Measurements from ENCODE around the gene TMEM208. TPM values are rescaled to one million over a fixed set of nuclear protein-coding genes. Genes with fewer than 3 reads are reported as not detected.

TMEM208 gene
- total RNA-seq, 4 donors from 2014 or later: 28.0 to 47.6 (median 41.2) TPM

DNA sequence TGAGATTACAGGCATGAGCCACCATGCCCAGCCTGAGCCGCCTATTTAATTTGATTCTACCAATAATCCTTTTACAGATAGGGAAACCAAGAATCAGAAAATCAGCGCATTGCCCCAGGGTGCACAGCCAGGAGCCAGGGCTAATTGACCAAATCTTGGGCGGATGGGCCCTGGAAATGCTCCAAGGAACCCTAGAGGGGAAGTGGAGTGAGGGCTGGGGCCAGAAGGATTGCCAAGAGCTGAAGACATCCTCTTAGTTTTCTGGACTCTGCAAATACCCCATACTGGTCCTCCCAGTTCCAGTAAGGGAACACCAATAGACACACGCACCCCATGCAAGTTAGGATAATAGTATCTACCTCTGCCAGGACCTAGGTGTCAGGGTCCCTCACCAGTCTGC lies 16.6 kb downstream of the TMEM208 start:
- no peaks in the 10 kb centered on the region for H3K27me3 ChIP-seq
- H3K4me1 ChIP-seq: peaks cover 0 to 69% (median 48%) of the 10 kb centered on the region in 4 donors
- peak overlapping the region in 3 of 4 donors; percentile 73 to 95 (median 86) for H3K27ac ChIP-seq
- peaks cover 0 to 15% (median 0%) of the 10 kb centered on the region in 3 donors for H3K36me3 ChIP-seq
- TF ChIP-seq, protein P1, sequence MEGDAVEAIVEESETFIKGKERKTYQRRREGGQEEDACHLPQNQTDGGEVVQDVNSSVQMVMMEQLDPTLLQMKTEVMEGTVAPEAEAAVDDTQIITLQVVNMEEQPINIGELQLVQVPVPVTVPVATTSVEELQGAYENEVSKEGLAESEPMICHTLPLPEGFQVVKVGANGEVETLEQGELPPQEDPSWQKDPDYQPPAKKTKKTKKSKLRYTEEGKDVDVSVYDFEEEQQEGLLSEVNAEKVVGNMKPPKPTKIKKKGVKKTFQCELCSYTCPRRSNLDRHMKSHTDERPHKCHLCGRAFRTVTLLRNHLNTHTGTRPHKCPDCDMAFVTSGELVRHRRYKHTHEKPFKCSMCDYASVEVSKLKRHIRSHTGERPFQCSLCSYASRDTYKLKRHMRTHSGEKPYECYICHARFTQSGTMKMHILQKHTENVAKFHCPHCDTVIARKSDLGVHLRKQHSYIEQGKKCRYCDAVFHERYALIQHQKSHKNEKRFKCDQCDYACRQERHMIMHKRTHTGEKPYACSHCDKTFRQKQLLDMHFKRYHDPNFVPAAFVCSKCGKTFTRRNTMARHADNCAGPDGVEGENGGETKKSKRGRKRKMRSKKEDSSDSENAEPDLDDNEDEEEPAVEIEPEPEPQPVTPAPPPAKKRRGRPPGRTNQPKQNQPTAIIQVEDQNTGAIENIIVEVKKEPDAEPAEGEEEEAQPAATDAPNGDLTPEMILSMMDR (IDR thresholded peaks at IDR 0.05): no peak
- TF ChIP-seq EP300 (IDR thresholded peaks at IDR 0.05): no peak
- TF ChIP-seq POLR2A (IDR thresholded peaks at IDR 0.05): no peak
- DNase-seq (ENCODE audit: low spot score in 2 of 2): no peak
- H3K9me3 ChIP-seq: no peaks in the 10 kb centered on the region
- H3K4me3 ChIP-seq: no peak overlapping the region
- WGBS, 2 donors: 66 to 75% methylated on average over 4 of the region's 4 CpGs

GRCh38 chr16:67244387-67245185 lies 17.7 kb downstream of the TMEM208 start:
- H3K4me1 ChIP-seq: peaks cover 0 to 79% (median 50%) of the 10 kb centered on the region in 4 donors
- TF ChIP-seq EP300 (IDR thresholded peaks at IDR 0.05) (peak in 1 of 2 donors; percentile 30), POLR2A (IDR thresholded peaks at IDR 0.05) (no peak)
- peaks cover 0 to 4% (median 0%) of the 10 kb centered on the region in 3 donors for H3K36me3 ChIP-seq
- DNase-seq (ENCODE audit: low spot score in 2 of 2): peak in 1 of 2 donors; percentile 47
- H3K27ac ChIP-seq: peak overlapping the region in 3 of 4 donors; percentile 73 to 95 (median 86)
- H3K9me3 ChIP-seq: no peaks in the 10 kb centered on the region
- H3K4me3 ChIP-seq: no peak overlapping the region
- peaks cover 0 to 7% of the 10 kb centered on the region in 2 donors for H3K27me3 ChIP-seq
- 13 to 18% methylated on average over 4 to 5 of the region's 5 CpGs for WGBS, 2 donors

DNA sequence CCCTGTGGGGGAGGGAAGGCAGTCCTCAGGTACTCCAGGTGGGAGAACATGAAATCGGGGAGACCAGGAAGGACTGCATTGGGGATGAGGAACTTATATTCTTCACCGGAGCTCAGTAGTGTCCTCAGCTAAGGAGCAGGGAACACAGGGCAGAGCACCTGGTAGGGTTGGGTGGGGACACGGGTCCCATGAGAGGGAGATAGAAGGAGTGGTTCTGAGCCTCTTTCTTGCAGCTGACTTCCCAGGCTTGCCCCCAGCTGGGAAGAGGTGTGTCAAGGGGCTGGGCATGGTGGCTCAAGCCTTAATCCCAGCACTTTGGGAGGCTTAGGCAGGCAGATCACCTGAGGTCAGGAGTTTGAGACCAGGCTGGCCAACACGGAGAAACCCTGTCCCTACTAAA lies 18.3 kb downstream of the TMEM208 start:
- DNase-seq (ENCODE audit: low spot score in 2 of 2): no peak
- Histone ChIP-seq H3K27ac (peak overlapping the region in 3 of 4 donors; percentile 73 to 95 (median 86)), H3K36me3 (no peaks in the 10 kb centered on the region), H3K4me3 (peak overlapping the region in 1 of 4 donors; percentile 67), H3K9me3 (no peaks in the 10 kb centered on the region), H3K4me1 (peaks cover 0 to 79% (median 50%) of the 10 kb centered on the region in 4 donors), H3K27me3 (peaks cover 0 to 9% of the 10 kb centered on the region in 2 donors)
- WGBS, 2 donors: 72 to 85% methylated on average over 3 to 4 of the region's 4 CpGs
- no peak for TF ChIP-seq POLR2A (IDR thresholded peaks at IDR 0.05)
- TF ChIP-seq, protein P1 (IDR thresholded peaks at IDR 0.05): no peak
- TF ChIP-seq EP300 (IDR thresholded peaks at IDR 0.05): no peak

DNA sequence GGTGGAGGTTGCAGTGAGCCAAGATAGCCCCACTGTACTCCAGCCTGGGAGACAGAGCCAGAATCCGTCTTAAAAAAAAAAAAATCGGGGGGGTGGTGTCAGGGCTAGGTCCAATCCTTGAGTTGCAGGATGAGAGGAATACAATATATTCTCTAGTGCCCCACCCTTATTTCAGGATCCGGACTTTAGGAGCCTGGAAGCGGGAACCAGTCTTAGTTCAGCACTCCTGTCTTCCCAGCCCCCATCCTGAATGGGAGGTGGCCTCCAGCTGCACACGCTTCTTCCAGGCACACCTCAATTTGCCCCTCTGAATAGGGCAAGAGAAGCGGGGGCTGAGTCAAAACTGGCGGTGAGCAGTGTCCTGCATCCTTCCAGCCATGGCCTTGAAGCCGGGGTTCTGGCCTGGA lies 18.7 kb downstream of the TMEM208 start:
- H3K9me3 ChIP-seq: no peaks in the 10 kb centered on the region
- no peaks in the 10 kb centered on the region for H3K36me3 ChIP-seq
- peak overlapping the region; percentile 56 to 71 (median 64) for H3K4me3 ChIP-seq
- DNase-seq (ENCODE audit: low spot score in 2 of 2): no peak
- peaks cover 0 to 9% of the 10 kb centered on the region in 2 donors for H3K27me3 ChIP-seq
- 10 to 17% methylated on average over 4 to 8 of the region's 8 CpGs for WGBS, 2 donors
- no peak for TF ChIP-seq EP300 (IDR thresholded peaks at IDR 0.05)
- TF ChIP-seq, protein P1 (IDR thresholded peaks at IDR 0.05): no peak
- TF ChIP-seq POLR2A (IDR thresholded peaks at IDR 0.05): no peak
- peak overlapping the region; percentile 60 to 95 (median 80) for H3K27ac ChIP-seq
- peaks cover 0 to 74% (median 46%) of the 10 kb centered on the region in 4 donors for H3K4me1 ChIP-seq

DNA sequence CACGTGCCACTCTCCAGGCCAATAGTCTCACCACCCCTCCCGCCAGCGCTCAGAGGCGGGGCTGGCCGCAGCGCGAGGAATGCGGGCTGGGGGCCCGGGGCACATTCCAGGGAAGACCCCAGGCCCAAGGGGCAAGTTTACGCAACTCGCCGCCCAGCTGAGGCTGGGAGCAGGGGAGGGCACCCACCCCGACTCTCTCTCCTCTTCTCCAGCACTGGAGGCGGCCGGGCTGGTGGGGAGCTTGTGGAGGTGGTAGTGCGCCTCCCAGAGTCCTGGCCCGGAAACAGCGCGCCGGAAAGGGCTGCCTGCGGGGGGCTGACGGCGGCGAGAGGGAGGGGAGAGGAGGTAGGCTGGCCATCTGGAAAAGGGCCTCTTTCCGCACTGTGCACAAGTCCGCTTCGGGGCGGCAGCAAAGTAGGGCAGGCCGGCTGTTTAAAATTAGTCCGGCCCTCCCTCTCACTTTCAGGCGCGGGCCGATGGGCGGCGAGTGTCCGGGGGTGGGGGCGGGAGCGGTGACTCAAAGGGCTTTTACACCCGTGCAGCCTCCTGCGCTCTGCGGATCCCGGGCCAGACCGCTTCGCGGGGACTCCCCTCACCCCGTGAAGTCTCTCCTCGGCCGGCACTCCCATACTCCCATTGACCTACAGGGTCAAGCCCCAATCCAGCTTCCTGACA lies 19.3 kb downstream of the TMEM208 start:
- Histone ChIP-seq H3K27me3 (peaks cover 0 to 9% of the 10 kb centered on the region in 2 donors), H3K4me3 (peak overlapping the region; percentile 56 to 71 (median 64)), H3K27ac (peak overlapping the region; percentile 60 to 95 (median 80)), H3K4me1 (peaks cover 0 to 69% (median 41%) of the 10 kb centered on the region in 4 donors), H3K36me3 (no peaks in the 10 kb centered on the region), H3K9me3 (no peaks in the 10 kb centered on the region)
- WGBS, 2 donors: 0 to 1% methylated on average over 10 to 31 of the region's 48 CpGs
- TF ChIP-seq EP300 (IDR thresholded peaks at IDR 0.05) (peak in 1 of 2 donors; percentile 74), POLR2A (IDR thresholded peaks at IDR 0.05) (peak in 1 of 2 donors; percentile 39)
- TF ChIP-seq, protein P1 (IDR thresholded peaks at IDR 0.05): peak; percentile 24 to 47 (median 43)
- peak in 1 of 2 donors; percentile 64 for DNase-seq (ENCODE audit: low spot score in 2 of 2)
